GM15510 (cell line): ENCODE measurements around the gene ERP44.

Experiments
- POLR2A ChIP-seq: IDR thresholded peaks from 3 replicates; pipeline ENCODE4 v1.6.1; 2011; ENCODE audit warnings: borderline replicate concordance; ENCODE audit not compliant: insufficient read length; ENCODE audit errors: extremely low read depth

The ERP44 gene

GRCh38 chr9:100104314-100104713 lies 5.5 kb upstream of the ERP44 start:
- TF ChIP-seq POLR2A: no peak

- TF ChIP-seq POLR2A: no peak
Observed at GRCh38 chr9:100101608-100102007, 2.8 kb upstream of the ERP44 start.

GRCh38 chr9:100100146-100100667 lies 1.4 kb upstream of the ERP44 start:
- TF ChIP-seq POLR2A: no peak

GRCh38 chr9:100099722-100100042 lies 882 bp upstream of the ERP44 start:
- TF ChIP-seq POLR2A: no peak

- no peak for TF ChIP-seq POLR2A
Observed at GRCh38 chr9:100098046-100098886, 534 bp downstream of the ERP44 start.

- TF ChIP-seq POLR2A: no peak
Observed at GRCh38 chr9:100096378-100096916, 2.4 kb downstream of the ERP44 start.

- no peak for TF ChIP-seq POLR2A
Observed at GRCh38 chr9:100092066-100092465, 6.7 kb downstream of the ERP44 start.

GRCh38 chr9:100091650-100092049 lies 7.2 kb downstream of the ERP44 start:
- TF ChIP-seq POLR2A: no peak

GRCh38 chr9:100090880-100091279 lies 7.9 kb downstream of the ERP44 start:
- TF ChIP-seq POLR2A: no peak

- TF ChIP-seq POLR2A: no peak
Observed at GRCh38 chr9:100088202-100088601, 10.6 kb downstream of the ERP44 start.

- no peak for TF ChIP-seq POLR2A
Observed at GRCh38 chr9:100087218-100087617, 11.6 kb downstream of the ERP44 start.

GRCh38 chr9:100086097-100086635 lies 12.6 kb downstream of the ERP44 start:
- TF ChIP-seq POLR2A: no peak

GRCh38 chr9:100084734-100085133 lies 14.1 kb downstream of the ERP44 start:
- TF ChIP-seq POLR2A: no peak

- TF ChIP-seq POLR2A: no peak
Observed at GRCh38 chr9:100084128-100084453, 14.7 kb downstream of the ERP44 start.

- no peak for TF ChIP-seq POLR2A
Observed at GRCh38 chr9:100083448-100084127, 15.2 kb downstream of the ERP44 start.

GRCh38 chr9:100082782-100083181 lies 16.0 kb downstream of the ERP44 start:
- no peak for TF ChIP-seq POLR2A

- no peak for TF ChIP-seq POLR2A
Observed at GRCh38 chr9:100074989-100075388, 23.8 kb downstream of the ERP44 start.

- no peak for TF ChIP-seq POLR2A
Observed at GRCh38 chr9:100074093-100074492, 24.7 kb downstream of the ERP44 start.
